NCI-H446 (cell line): ENCODE measurements around the gene NPR2.

Experiments
- DNase-seq, 2 experiments: peaks; one replicate each; lab custom pipeline; 2025; lab: John Stamatoyannopoulos, UW

NPR2 gene

DNA sequence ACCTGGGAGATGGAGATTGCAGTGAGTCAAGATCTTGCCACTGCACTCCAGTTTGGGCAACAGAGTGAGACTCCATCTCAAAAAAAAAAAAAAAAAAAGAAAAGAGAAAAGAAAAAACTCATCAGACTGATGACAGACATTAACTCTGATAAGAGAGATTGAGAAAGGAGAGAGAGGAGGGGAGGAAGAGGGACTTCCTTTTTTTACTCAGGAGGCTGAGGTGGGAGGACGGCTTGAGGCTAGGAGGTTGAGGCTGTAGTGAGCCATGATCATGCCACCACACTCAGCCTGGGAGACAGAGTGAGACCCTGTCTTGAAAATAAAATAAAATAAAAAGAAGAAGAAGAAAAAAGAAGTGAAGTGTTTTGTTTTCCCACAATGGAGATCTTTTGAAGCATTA, 27.6 kb upstream of the NPR2 start:
- DNase-seq = no peak

- DNase-seq = no peak
Measured at GRCh38 chr9:35766997-35767396, 24.4 kb upstream of the NPR2 start.

GRCh38 chr9:35767458-35767857, 23.9 kb upstream of the NPR2 start:
- DNase-seq = no peak

DNA sequence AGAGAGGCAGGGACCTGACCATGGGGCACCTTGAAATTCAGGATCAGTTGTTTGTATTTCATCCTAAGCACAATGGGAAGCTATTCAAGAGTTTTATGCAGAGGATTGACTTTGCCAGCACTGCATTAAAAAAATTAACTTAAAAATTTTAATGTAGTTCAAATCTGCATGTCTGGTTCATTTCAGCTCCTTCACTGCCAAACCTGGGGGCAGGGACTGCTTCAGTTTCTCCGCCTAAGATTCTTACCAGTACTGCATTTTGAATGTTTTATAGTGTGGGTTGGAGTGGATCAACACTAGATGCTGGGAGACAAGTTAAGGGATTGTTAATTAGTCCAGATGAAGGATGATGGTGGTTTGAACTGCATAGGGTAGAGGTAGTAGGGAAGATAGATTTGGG, 21.6 kb upstream of the NPR2 start:
- DNase-seq = no peak

DNA sequence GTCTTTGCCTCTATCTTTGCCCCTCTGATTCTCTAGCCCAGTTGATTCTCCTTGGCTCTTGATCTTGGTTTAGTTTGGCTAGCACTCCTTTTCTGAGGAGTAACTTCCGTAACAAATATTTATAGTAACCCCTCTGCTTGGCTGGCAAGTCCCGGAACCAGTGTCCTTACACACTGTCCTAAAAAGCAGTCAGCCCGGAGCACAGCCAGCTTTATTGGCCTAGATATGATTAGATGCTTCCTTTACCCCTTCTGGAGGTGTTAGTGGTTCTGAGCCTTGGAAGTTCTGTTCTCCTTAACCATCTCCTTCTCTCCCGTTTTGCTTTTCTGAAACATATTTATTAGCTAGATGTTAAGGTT, 20.3 kb upstream of the NPR2 start:
- DNase-seq = peak in 1 of 2 experiments; percentile 21

DNA sequence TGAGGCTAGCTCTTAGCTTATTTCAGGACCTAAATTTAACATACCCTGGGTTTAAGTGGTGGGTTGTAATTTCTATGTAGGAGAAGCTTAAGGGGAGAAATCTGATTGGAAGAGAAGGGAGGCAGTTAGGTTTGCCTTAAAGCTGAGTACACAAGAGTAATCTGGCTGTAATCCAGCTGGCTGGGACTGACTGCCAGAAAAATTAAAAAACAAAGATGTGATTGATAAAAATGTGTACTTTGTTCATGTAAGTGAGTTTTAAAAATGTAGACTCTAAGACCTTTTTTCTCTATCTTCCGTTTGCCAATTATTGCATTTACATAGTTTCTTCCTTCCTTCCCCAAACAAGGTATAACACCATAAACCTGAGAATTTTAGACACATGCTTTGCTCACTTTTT, 19.9 kb upstream of the NPR2 start:
- DNase-seq = peak in 1 of 2 experiments; percentile 54

GRCh38 chr9:35771943-35772342, 19.4 kb upstream of the NPR2 start:
- no peak for DNase-seq

DNA sequence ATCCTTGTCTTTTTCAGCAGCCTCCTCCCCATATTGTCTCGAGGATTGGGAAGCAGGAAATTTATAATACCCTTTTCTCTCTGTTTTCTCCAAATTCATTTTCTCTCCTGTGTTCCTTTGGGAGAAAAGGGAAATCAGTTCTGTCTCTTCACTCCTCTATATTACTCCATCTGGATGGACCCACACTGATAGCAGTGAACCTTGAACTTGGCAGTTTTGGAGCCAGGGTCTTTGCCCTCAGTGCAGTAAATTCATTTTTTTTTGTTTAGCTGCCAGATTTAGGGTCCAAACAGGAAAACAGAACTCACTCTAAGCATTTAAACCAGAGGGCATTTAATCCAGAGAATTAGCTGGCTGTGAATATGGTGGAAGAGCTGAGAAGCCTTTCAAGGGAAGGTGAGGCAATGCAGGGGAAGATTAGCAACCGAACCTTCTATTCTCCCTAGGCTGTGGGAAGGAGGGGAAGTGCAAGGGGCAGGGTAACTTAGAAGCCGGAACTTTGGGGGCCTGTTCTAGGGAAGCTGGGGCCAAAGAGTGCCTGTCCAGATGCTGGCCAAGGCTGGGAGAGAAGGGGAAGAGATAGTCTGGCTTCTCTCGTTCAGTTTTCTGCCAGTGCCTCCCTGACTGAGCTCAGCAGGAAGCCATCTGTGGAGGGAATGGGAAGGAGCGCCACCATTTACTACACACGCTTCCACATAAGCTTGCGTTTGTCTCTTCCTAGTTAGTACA, 16.3 kb upstream of the NPR2 start:
- peak in 1 of 2 experiments; percentile 62 for DNase-seq

GRCh38 chr9:35776018-35776417, 15.4 kb upstream of the NPR2 start:
- no peak for DNase-seq

- no peak for DNase-seq
Measured at GRCh38 chr9:35778496-35778895, 12.9 kb upstream of the NPR2 start.

DNA sequence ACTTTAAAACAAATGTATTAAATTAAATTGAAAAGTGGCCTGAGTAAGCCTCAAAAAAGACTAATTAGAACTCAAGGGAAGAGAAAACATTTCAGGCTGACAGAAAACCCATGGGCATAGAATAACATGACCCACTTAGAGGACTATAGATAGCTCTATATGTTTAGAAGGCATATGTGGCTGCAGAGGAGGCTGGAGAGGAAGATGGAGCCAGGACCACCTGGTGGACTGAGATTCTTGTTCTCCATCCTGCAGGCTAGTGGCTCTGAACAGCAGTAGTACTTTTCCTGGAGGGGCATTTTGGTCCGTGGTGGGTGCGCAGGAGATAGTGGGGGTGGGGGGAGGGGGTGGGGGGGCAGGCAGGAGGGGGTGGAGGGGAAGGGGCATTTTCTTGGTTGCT, 10.3 kb upstream of the NPR2 start:
- DNase-seq = no peak

GRCh38 chr9:35783418-35783817, 8.0 kb upstream of the NPR2 start:
- no peak for DNase-seq

DNA sequence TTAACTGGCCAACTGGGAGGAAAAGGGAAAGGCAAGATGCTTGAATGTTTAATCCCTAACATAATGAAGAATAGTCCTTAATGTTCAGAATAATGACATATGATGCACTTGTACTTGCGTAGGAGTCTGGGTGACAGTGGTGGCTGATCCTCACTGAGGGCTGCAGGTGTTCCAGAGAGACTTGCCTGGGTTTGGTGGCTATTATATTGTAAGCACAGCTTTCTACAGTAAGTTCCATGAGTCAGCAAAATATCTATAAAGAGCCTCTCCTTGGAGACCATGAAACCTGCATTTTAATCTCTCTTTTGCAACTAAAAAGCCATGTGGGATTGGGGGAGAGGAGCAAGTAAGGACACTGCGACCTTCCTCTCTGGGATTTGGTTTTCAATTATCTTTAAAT, 1.9 kb upstream of the NPR2 start:
- DNase-seq = no peak

- no peak for DNase-seq
Measured at GRCh38 chr9:35790025-35790384, 1.4 kb upstream of the NPR2 start.

DNA sequence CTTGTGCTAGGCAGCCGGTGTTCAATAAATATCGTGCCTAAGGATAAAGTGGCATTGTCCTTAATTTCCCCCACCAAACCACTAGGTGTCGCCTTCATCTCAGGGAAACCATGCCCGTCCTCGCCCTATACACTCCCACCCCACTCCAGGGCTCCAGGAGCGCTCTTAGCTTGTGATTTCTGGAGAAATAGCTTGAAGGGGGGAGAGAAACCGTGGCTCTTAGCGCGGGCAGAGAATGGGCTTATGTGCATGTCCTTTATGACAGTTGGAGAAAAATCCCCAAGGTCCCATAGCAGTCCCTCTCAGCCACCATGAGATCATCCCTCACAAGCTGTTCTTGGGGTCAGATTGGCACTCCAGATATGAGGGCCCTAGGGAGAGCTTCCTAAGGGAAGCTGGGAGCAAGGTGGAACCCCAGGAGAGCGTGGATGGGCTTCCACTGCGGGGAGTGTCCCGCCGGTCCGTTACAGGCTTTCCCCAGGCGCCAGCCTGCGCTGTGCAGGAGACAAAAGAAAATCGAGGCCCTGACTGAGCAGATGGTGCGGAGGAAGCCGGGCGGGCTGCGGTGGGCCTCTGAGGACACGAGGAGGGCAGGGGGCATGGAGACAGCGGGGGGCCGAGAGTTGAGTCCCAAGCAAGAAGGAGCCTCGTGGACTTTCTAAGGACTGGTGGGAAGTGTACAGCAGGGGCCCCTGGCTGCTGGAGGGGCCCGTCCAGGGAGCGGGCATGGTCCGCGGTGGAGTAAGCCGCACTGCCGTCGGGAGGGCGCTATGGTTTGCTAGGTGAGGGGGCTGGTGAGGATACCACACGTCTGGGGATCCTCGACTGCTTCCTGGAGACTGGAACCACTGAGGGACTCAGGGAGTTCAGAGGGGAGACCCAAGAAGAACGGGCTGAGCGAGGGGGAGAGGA, 750 bp upstream of the NPR2 start:
- DNase-seq = peak; percentile 74 to 84

DNA sequence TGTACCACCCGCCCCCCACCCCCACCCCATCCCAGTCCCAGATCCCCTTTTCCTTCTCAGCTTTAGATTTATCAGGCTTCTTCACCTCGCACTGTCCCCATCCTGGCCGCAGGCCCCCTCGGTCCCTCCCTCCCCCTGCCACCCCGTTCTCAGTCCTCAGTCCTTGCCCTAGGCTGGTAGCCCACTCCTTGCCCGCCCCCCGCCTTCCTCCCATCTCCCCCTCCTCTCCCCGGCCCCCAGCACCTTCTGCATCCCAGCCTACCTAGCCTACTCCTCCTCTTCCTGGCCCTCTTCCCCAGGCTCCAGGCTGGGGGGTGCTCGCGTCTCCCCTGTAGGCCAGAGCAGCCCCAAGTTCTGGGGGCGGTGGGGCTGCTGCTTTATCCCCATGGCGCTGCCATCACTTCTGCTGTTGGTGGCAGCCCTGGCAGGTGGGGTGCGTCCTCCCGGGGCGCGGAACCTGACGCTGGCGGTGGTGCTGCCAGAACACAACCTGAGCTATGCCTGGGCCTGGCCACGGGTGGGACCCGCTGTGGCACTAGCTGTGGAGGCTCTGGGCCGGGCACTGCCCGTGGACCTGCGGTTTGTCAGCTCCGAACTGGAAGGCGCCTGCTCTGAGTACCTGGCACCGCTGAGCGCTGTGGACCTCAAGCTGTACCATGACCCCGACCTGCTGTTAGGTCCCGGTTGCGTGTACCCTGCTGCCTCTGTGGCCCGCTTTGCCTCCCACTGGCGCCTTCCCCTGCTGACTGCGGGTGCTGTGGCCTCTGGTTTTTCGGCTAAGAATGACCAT, 828 bp downstream of the NPR2 start:
- DNase-seq = no peak

GRCh38 chr9:35792826-35793225, 1.4 kb downstream of the NPR2 start:
- DNase-seq = no peak

DNA sequence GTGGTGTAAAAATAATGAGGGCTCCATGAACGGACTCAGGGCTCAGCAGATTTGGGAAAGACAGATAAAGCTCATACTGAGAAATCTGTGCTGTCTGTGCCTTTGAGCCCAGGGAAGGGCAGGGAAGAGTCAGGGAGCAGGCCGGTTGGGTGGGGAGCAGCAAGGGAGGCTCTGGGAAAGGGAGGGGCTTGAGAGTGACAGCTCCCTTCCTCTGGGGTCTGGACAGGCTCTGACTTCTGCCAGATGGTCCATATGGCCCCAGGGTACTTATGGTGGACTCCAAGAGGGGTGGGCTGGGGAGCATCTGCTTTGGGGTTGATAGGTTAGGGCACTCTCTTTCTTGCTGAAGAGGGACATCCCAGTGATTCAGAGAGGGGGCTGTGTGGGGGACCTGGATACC, 2.1 kb downstream of the NPR2 start:
- DNase-seq = no peak

DNA sequence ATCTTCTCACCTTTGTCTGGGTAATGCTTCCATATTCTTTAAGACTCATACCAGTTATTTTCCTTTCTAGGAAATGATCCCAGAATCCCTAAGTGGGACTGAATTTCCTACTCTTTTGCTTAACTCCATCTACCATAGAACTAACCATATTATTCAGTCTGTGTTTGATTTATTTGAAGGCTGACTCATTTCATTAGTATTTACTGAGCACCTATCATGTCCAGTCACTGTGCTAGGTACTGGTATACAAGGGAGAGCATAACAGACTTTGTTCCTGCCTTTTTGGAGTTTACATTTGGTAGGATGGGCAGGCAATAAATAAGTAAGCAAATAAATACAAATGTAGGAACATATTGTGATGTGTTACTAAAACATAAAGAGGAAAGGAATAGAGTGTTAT, 4.3 kb downstream of the NPR2 start:
- no peak for DNase-seq

- DNase-seq = no peak
Measured at GRCh38 chr9:35797311-35798109, 6.1 kb downstream of the NPR2 start.

DNA sequence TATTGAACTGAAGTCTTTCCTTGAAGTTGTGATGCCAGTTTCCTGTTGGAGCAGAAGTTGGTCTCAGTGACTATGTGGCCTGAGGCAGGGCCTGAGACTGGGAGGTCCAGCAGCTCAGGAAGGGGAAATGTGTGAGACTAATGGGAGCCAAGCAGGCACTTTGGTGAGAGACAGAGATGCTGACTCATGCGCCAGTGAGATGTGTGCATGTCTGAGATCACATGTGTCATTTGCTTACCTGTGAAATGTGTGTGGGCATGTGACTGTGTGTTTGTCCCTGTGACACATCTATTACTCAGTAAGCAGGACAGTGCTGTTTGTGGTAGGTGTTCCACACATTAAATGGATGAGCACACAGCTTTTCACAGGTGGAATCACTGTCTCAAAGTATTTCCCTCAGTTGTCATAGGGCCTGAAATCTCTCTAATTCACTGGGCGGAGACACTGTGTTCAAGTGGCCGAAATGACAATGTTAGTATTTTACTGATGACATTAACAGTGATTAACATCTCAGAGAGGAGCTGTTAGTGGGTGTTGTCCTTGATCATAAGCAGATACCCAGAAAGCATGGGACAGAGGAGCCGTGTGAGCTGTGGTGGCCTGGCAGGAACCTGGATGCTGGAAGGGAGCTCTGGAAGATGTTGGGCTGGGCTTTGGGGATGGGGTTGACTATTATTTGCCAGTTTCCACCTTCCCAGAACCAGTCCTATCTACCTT, 7.4 kb downstream of the NPR2 start:
- DNase-seq = no peak
